K562 treated with DMSO at 1 percent for 48 hours (cell line): ENCODE measurements around the gene ZNF782. TPM values are rescaled to one million over a fixed set of nuclear protein-coding genes. Genes with fewer than 3 reads are reported as not detected.

Source experiments
- total RNA-seq: library from RNA; unstranded; fragments of 300-600 nt; gene quantifications from 2 replicates; pipeline ENCODE4 v1.2.3, GENCODE V29; 2022; ENCODE audit warnings: low replicate concordance; ENCODE audit errors: extremely low read depth

ZNF782 gene
- not detected in 2 replicates for total RNA-seq

GRCh38 chr9:96853781-96854650, at the start of gene ZNF782:
Gene ZNF782, minus strand, starts transcription at chr9:96854514. Its CDS starts 2,553 bp downstream, at chr9:96851961.

Other genes with a start within 250 kb of the ZNF782 start
- not detected in 2 replicates for gene CDC14B, start 234.7 kb downstream of the ZNF782 start, total RNA-seq
- gene PRXL2C, start 199.2 kb downstream of the ZNF782 start, total RNA-seq, result not detected in 2 replicates
- not detected in 2 replicates for gene ZNF510, start 76.4 kb downstream of the ZNF782 start, total RNA-seq
- not detected in 2 replicates for gene NUTM2G, start 74.3 kb upstream of the ZNF782 start, total RNA-seq
- gene CTSV, start 184.6 kb upstream of the ZNF782 start, total RNA-seq, result not detected in 2 replicates